ENCODE data around the gene IGFL1. TPM values are rescaled to one million over a fixed set of nuclear protein-coding genes. Genes with fewer than 3 reads are reported as not detected.
"Not testable (repeated sequence)": the region's sequence is repeated elsewhere in the genome, so short reads cannot be mapped to it uniquely, and the experiment has no call there.

The IGFL1 gene
- total RNA-seq, 4 donors from 2014 or later = not detected

GRCh38 chr19:46265217-46265828 is 35.8 kb downstream of the IGFL1 start:
- Histone ChIP-seq H3K4me3 (replicated peaks in 1 of 3) (no peak overlapping the region), H3K4me1 (peaks cover 0 to 4% of the 10 kb centered on the region in 2 donors), H3K27ac (no peak overlapping the region), H3K9me3 (no peaks in the 10 kb centered on the region), H3K27me3 (no peaks in the 10 kb centered on the region), H3K36me3 (no peaks in the 10 kb centered on the region)
- peak; percentile 64 to 68 for DNase-seq
- 19% methylated on average over 10 of the region's 10 CpGs for WGBS, 2 donors
- TF ChIP-seq CTCF (IDR thresholded peaks at IDR 0.05) (peak; percentile 61 to 97 (median 91)), POLR2A (IDR thresholded peaks at IDR 0.05) (no peak)
- intact Hi-C loops (cut with DNase I) = loop anchor here (2.0 kb wide), 1 partner anchor 185 kb away; no protein-coding TSS in a partner anchor

- no peak overlapping the region for H3K27ac ChIP-seq
- TF ChIP-seq CTCF (IDR thresholded peaks at IDR 0.05) = no peak
- TF ChIP-seq POLR2A (IDR thresholded peaks at IDR 0.05) = no peak
- H3K27me3 ChIP-seq = no peaks in the 10 kb centered on the region
- WGBS, 2 donors = 87 to 89% methylated on average over 7 of the region's 7 CpGs
- no peaks in the 10 kb centered on the region for H3K9me3 ChIP-seq
- no peak overlapping the region for H3K4me3 ChIP-seq (replicated peaks in 1 of 3)
- intact Hi-C loops (cut with DNase I) = no loop called here
- peaks cover 9% of the 10 kb centered on the region in 2 donors for H3K4me1 ChIP-seq
- H3K36me3 ChIP-seq = no peaks in the 10 kb centered on the region
- no peak for DNase-seq
Observed at GRCh38 chr19:46269101-46269500, 39.6 kb downstream of the IGFL1 start.

GRCh38 chr19:46270521-46271256 is 41.1 kb downstream of the IGFL1 start:
- intact Hi-C loops (cut with DNase I) = no loop called here
- no peak overlapping the region for H3K27ac ChIP-seq
- no peak for TF ChIP-seq POLR2A (IDR thresholded peaks at IDR 0.05)
- TF ChIP-seq CTCF (IDR thresholded peaks at IDR 0.05) = no peak
- H3K9me3 ChIP-seq = no peaks in the 10 kb centered on the region
- no peak overlapping the region for H3K4me3 ChIP-seq (replicated peaks in 1 of 3)
- no peaks in the 10 kb centered on the region for H3K36me3 ChIP-seq
- peaks cover 9% of the 10 kb centered on the region in 2 donors for H3K4me1 ChIP-seq
- no peaks in the 10 kb centered on the region for H3K27me3 ChIP-seq
- 55 to 58% methylated on average over 17 of the region's 17 CpGs for WGBS, 2 donors
- DNase-seq = no peak

GRCh38 chr19:46271481-46272197 is 42.1 kb downstream of the IGFL1 start:
- Histone ChIP-seq H3K27me3 (no peaks in the 10 kb centered on the region), H3K9me3 (no peaks in the 10 kb centered on the region), H3K4me3 (replicated peaks in 1 of 3) (no peak overlapping the region), H3K36me3 (no peaks in the 10 kb centered on the region), H3K27ac (peak overlapping the region; percentile 44 to 81 (median 60)), H3K4me1 (peaks cover 9% of the 10 kb centered on the region in 2 donors)
- intact Hi-C loops (cut with DNase I) = no loop called here
- TF ChIP-seq CTCF (IDR thresholded peaks at IDR 0.05) (no peak), POLR2A (IDR thresholded peaks at IDR 0.05) (no peak)
- WGBS, 2 donors = 41 to 46% methylated on average over 7 to 8 of the region's 8 CpGs
- peak; percentile 73 to 77 for DNase-seq

GRCh38 chr19:46273931-46274330 is 44.4 kb downstream of the IGFL1 start:
- DNase-seq; H3K36me3 ChIP-seq; intact Hi-C loops (cut with DNase I); H3K27me3 ChIP-seq; H3K9me3 ChIP-seq; H3K27ac ChIP-seq; H3K4me1 ChIP-seq; H3K4me3 ChIP-seq (replicated peaks in 1 of 3): not testable (repeated sequence)
- 81 to 83% methylated on average over 6 of the region's 6 CpGs for WGBS, 2 donors
